Diencephalon (tissue), 1 donor: ENCODE results near the gene CCR3. TPM values are rescaled to one million over a fixed set of nuclear protein-coding genes. Genes with fewer than 3 reads are reported as not detected.

ENCODE experiments used
- total RNA-seq: library from RNA; depleted of rRNA; stranded (reverse); fragments of >200 nt; gene quantifications from one replicate; pipeline ENCODE4 v1.2.3, GENCODE V29; 2014

The CCR3 gene
- total RNA-seq: not detected

GRCh38 chr3:46242120-46242519 is at the start of gene CCR3:
Gene CCR3 (plus strand): TSS chr3:46242460. CDS start chr3:46265159, 22,699 bp downstream.

GRCh38 chr3:46208167-46208704 is 34.0 kb upstream of the CCR3 start, which contains the start of gene CCR1:
Gene CCR1 (minus strand): TSS chr3:46208313. CDS start chr3:46204313, 4,000 bp downstream.

Other genes with a start within 250 kb of the CCR3 start
- 3.2 TPM for gene FYCO1, start 246.6 kb upstream of the CCR3 start, total RNA-seq
- not detected for gene XCR1, start 215.0 kb upstream of the CCR3 start, total RNA-seq
- gene CCR1, start 34.1 kb upstream of the CCR3 start, total RNA-seq: 3.2 TPM
- gene CCR2, start 111.7 kb downstream of the CCR3 start, total RNA-seq: 0.23 TPM
- not detected for gene CCR5, start 128.5 kb downstream of the CCR3 start, total RNA-seq
- 1.4 TPM for gene CCRL2, start 164.8 kb downstream of the CCR3 start, total RNA-seq
- 0.92 TPM for gene LTF, start 222.4 kb downstream of the CCR3 start, total RNA-seq